Type B pancreatic cell (in vitro differentiated cells): Measurements from ENCODE around the gene MPV17L2. TPM values are rescaled to one million over a fixed set of nuclear protein-coding genes. Genes with fewer than 3 reads are reported as not detected.
A peak's percentile ranks its signal among the peaks of the same experiment; 100 is the strongest.
"Not testable (repeated sequence)": the region's sequence is repeated elsewhere in the genome, so short reads cannot be mapped to it uniquely, and the experiment has no call there.

Source experiments
- DNase-seq: peaks from one replicate; pipeline ENCODE4 v3.0.0; 2021; ENCODE audit warnings: mixed read lengths; ENCODE audit not compliant: unreplicated experiment; ENCODE audit errors: extremely low spot score
- H3K27ac Mint-ChIP-seq: 2 replicates; pipeline ENCODE4 v1.8.0; 2021; ENCODE audit warnings: mild to moderate bottlenecking, mixed read lengths
- H3K27me3 Mint-ChIP-seq: 2 replicates; pipeline ENCODE4 v1.8.0; 2021; ENCODE audit warnings: mixed read lengths
- H3K36me3 Mint-ChIP-seq: 2 replicates; pipeline ENCODE4 v1.8.0; 2021; ENCODE audit warnings: mixed read lengths
- H3K4me1 Mint-ChIP-seq: one replicate; pipeline ENCODE4 v1.8.0; 2021; ENCODE audit warnings: mixed read lengths; ENCODE audit not compliant: unreplicated experiment
- H3K4me3 Mint-ChIP-seq: 2 replicates; pipeline ENCODE4 v1.8.0; 2021; ENCODE audit warnings: mild to moderate bottlenecking, mixed read lengths
- H3K9me3 Mint-ChIP-seq: 2 replicates; pipeline ENCODE4 v1.8.0; 2021; ENCODE audit warnings: mixed read lengths
- CTCF ChIP-seq: fragments of 200-600 bp; sonication (generic); conservative IDR thresholded peaks from 2 replicates; pipeline ENCODE4 v1.5.0; 2021; ENCODE audit warnings: antibody characterized with exemption, mild to moderate bottlenecking
- total RNA-seq: library from RNA; stranded (reverse); gene quantifications from 2 replicates; pipeline ENCODE4 v1.2.1, GENCODE V29; 2021; ENCODE audit warnings: low replicate concordance

The MPV17L2 gene
- total RNA-seq, 1 donor from 2014 or later, result 11.6 TPM

GRCh38 chr19:18158467-18158866, 34.6 kb upstream of the MPV17L2 start:
- no peak for TF ChIP-seq CTCF
- no peak for DNase-seq
- Mint-ChIP-seq H3K36me3 (no peaks in the 10 kb centered on the region), H3K9me3 (no peaks in the 10 kb centered on the region), H3K27ac (no peak overlapping the region), H3K27me3 (no peaks in the 10 kb centered on the region), H3K4me1 (peaks cover 19% of the 10 kb centered on the region), H3K4me3 (no peak overlapping the region)

DNA sequence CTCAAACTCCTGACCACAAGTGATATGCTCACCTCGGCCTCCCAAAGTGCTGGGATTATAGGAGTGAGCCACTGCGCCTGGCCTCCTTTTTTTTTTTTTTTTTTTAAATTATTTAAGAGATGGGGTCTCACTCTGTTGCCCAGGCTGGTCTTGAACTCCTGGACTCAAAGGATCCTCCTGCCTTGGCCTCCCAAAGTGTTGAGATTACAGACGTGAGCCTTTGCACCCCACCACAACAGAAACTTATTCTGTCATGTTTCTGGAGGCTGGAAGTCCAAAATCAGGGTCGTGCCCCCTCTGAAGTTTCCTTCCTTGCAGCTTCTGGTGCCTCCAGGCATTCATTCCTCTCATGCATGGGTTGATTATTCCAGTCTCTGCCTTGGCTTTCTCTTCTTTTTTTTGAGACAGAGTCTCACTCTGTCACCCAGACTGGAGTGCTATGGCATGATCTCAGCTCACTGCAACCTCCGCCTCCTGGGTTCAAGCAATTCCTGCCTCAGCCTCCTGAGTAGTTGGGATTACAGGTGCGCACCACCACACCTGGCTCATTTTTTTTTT, 33.9 kb upstream of the MPV17L2 start:
- not testable (repeated sequence) for H3K36me3 Mint-ChIP-seq, H3K27me3 Mint-ChIP-seq, DNase-seq, H3K4me3 Mint-ChIP-seq, H3K27ac Mint-ChIP-seq, H3K9me3 Mint-ChIP-seq
- H3K4me1 Mint-ChIP-seq, result peaks cover 15% of the 10 kb centered on the region

GRCh38 chr19:18159810-18160209, 33.2 kb upstream of the MPV17L2 start:
- H3K36me3 Mint-ChIP-seq, result no peaks in the 10 kb centered on the region
- no peaks in the 10 kb centered on the region for H3K9me3 Mint-ChIP-seq
- DNase-seq, result no peak
- no peak for TF ChIP-seq CTCF
- H3K27ac Mint-ChIP-seq, result no peak overlapping the region
- no peak overlapping the region for H3K4me3 Mint-ChIP-seq
- H3K4me1 Mint-ChIP-seq, result peaks cover 10% of the 10 kb centered on the region
- no peaks in the 10 kb centered on the region for H3K27me3 Mint-ChIP-seq

- no peak for DNase-seq
- Mint-ChIP-seq H3K27me3 (no peaks in the 10 kb centered on the region), H3K4me1 (peaks cover 10% of the 10 kb centered on the region), H3K4me3 (peak overlapping the region; percentile 53), H3K9me3 (no peaks in the 10 kb centered on the region), H3K27ac (no peak overlapping the region), H3K36me3 (no peaks in the 10 kb centered on the region)
- no peak for TF ChIP-seq CTCF
Measured at GRCh38 chr19:18160493-18160970, 32.5 kb upstream of the MPV17L2 start.

GRCh38 chr19:18160971-18161635, 31.9 kb upstream of the MPV17L2 start:
- H3K9me3 Mint-ChIP-seq, result no peaks in the 10 kb centered on the region
- peak; percentile 78 for TF ChIP-seq CTCF
- peaks cover 9% of the 10 kb centered on the region for H3K4me1 Mint-ChIP-seq
- DNase-seq, result peak; percentile 88
- H3K27ac Mint-ChIP-seq, result no peak overlapping the region
- no peaks in the 10 kb centered on the region for H3K36me3 Mint-ChIP-seq
- no peaks in the 10 kb centered on the region for H3K27me3 Mint-ChIP-seq
- H3K4me3 Mint-ChIP-seq, result peak overlapping the region; percentile 28

DNA sequence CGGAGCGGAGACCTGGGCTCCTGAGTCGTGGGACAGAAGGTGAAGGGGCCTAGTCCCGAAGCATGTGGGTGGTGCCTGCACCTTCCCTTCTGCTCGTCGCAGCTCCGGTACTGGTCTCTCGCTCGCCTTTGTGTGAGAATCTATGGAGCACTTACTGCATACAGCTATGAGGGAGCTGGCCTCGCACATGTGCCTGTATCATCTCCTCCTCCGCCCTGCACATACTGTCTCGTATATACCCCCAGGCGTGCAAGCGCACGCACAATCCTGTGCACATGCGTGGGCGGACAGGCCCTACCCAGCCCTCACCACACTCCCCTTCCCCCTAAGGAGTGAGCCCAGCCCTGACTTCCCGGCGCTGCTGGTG, 31.4 kb upstream of the MPV17L2 start:
- peak; percentile 37 for TF ChIP-seq CTCF
- H3K4me1 Mint-ChIP-seq, result peaks cover 4% of the 10 kb centered on the region
- no peaks in the 10 kb centered on the region for H3K36me3 Mint-ChIP-seq
- no peak overlapping the region for H3K27ac Mint-ChIP-seq
- DNase-seq, result no peak
- H3K9me3 Mint-ChIP-seq, result no peaks in the 10 kb centered on the region
- no peaks in the 10 kb centered on the region for H3K27me3 Mint-ChIP-seq
- H3K4me3 Mint-ChIP-seq, result peak overlapping the region; percentile 28
